Activated CD4-positive, alpha-beta T cell treated with anti-CD3 and anti-CD28 coated beads, Interleukin-2, amount 10 ng/mL, durations not matched to agents 24 days and 14 days (primary cell): ENCODE results near the gene LEMD2. TPM values are rescaled to one million over a fixed set of nuclear protein-coding genes. Genes with fewer than 3 reads are reported as not detected.

Source experiments
- DNase-seq: peaks from one replicate; pipeline ENCODE4 v3.0.0; 2022
- H3K27ac Mint-ChIP-seq: one replicate; pipeline ENCODE4 v1.8.0; 2022; ENCODE audit warnings: mild to moderate bottlenecking, mixed read lengths
- H3K27me3 Mint-ChIP-seq: one replicate; pipeline ENCODE4 v1.8.0; 2022; ENCODE audit warnings: mixed read lengths
- H3K36me3 Mint-ChIP-seq: one replicate; pipeline ENCODE4 v1.8.0; 2022; ENCODE audit warnings: low read depth, mild to moderate bottlenecking, mixed read lengths
- H3K4me1 Mint-ChIP-seq: one replicate; pipeline ENCODE4 v1.8.0; 2021; ENCODE audit warnings: mixed read lengths
- H3K4me3 Mint-ChIP-seq: one replicate; pipeline ENCODE4 v1.8.0; 2022; ENCODE audit warnings: mild to moderate bottlenecking, moderate library complexity, mixed read lengths
- H3K9me3 Mint-ChIP-seq: one replicate; pipeline ENCODE4 v1.8.0; 2021; ENCODE audit warnings: mixed read lengths
- intact Hi-C: fragments of 100-400 bp; cut with micrococcal nuclease; formaldehyde crosslinking; loops from one replicate; pipeline ENCODE4 v1.15.1; 2023
- total RNA-seq: library from RNA; stranded (reverse); gene quantifications from 2 replicates; pipeline ENCODE4 v1.2.3, GENCODE V29; 2022

Gene LEMD2
- total RNA-seq, 1 donor from 2014 or later, result 66.4 TPM

- Mint-ChIP-seq H3K36me3 (peaks cover 66% of the 10 kb centered on the region), H3K9me3 (no peaks in the 10 kb centered on the region), H3K27me3 (no peaks in the 10 kb centered on the region), H3K4me3 (no peak overlapping the region), H3K4me1 (peaks cover 4% of the 10 kb centered on the region), H3K27ac (no peak overlapping the region)
- intact Hi-C loops, result loop anchor here (10.0 kb wide), 1 partner anchor 455 kb away; the partner anchor contains the start of gene HMGA1
- no peak for DNase-seq
Measured at GRCh38 chr6:33779895-33780294, 9.0 kb downstream of the LEMD2 start.

GRCh38 chr6:33779290-33779689 lies 9.6 kb downstream of the LEMD2 start:
- Mint-ChIP-seq H3K4me3 (no peak overlapping the region), H3K36me3 (peaks cover 66% of the 10 kb centered on the region), H3K27me3 (no peaks in the 10 kb centered on the region), H3K4me1 (no peaks in the 10 kb centered on the region), H3K9me3 (no peaks in the 10 kb centered on the region), H3K27ac (no peak overlapping the region)
- intact Hi-C loops, result no loop called here
- DNase-seq, result no peak

GRCh38 chr6:33778444-33779121 lies 10.3 kb downstream of the LEMD2 start:
- H3K36me3 Mint-ChIP-seq, result peaks cover 59% of the 10 kb centered on the region
- no peak overlapping the region for H3K27ac Mint-ChIP-seq
- no peaks in the 10 kb centered on the region for H3K4me1 Mint-ChIP-seq
- no peak overlapping the region for H3K4me3 Mint-ChIP-seq
- H3K27me3 Mint-ChIP-seq, result no peaks in the 10 kb centered on the region
- no peak for DNase-seq
- intact Hi-C loops, result no loop called here
- no peaks in the 10 kb centered on the region for H3K9me3 Mint-ChIP-seq

- Mint-ChIP-seq H3K9me3 (no peaks in the 10 kb centered on the region), H3K36me3 (peaks cover 59% of the 10 kb centered on the region), H3K27me3 (no peaks in the 10 kb centered on the region), H3K4me1 (peaks cover 3% of the 10 kb centered on the region), H3K4me3 (no peak overlapping the region), H3K27ac (no peak overlapping the region)
- intact Hi-C loops, result no loop called here
- DNase-seq, result no peak
Measured at GRCh38 chr6:33777398-33778388, 11.2 kb downstream of the LEMD2 start.

GRCh38 chr6:33776764-33777163 lies 12.2 kb downstream of the LEMD2 start:
- no peak overlapping the region for H3K27ac Mint-ChIP-seq
- DNase-seq, result no peak
- H3K36me3 Mint-ChIP-seq, result peaks cover 58% of the 10 kb centered on the region
- intact Hi-C loops, result no loop called here
- no peaks in the 10 kb centered on the region for H3K27me3 Mint-ChIP-seq
- peaks cover 9% of the 10 kb centered on the region for H3K4me1 Mint-ChIP-seq
- H3K9me3 Mint-ChIP-seq, result no peaks in the 10 kb centered on the region
- H3K4me3 Mint-ChIP-seq, result no peak overlapping the region

GRCh38 chr6:33776186-33776585 lies 12.7 kb downstream of the LEMD2 start:
- Mint-ChIP-seq H3K4me3 (no peak overlapping the region), H3K27me3 (no peaks in the 10 kb centered on the region), H3K36me3 (peaks cover 57% of the 10 kb centered on the region), H3K27ac (no peak overlapping the region), H3K4me1 (peaks cover 11% of the 10 kb centered on the region), H3K9me3 (no peaks in the 10 kb centered on the region)
- DNase-seq, result no peak
- intact Hi-C loops, result no loop called here

GRCh38 chr6:33774774-33775173 lies 14.2 kb downstream of the LEMD2 start:
- no peaks in the 10 kb centered on the region for H3K27me3 Mint-ChIP-seq
- H3K4me3 Mint-ChIP-seq, result no peak overlapping the region
- no peak overlapping the region for H3K27ac Mint-ChIP-seq
- no peak for DNase-seq
- H3K4me1 Mint-ChIP-seq, result peaks cover 12% of the 10 kb centered on the region
- intact Hi-C loops, result no loop called here
- no peaks in the 10 kb centered on the region for H3K9me3 Mint-ChIP-seq
- peaks cover 47% of the 10 kb centered on the region for H3K36me3 Mint-ChIP-seq

GRCh38 chr6:33772902-33773472 lies 15.9 kb downstream of the LEMD2 start:
- Mint-ChIP-seq H3K36me3 (peaks cover 36% of the 10 kb centered on the region), H3K4me3 (no peak overlapping the region), H3K27me3 (peaks cover 2% of the 10 kb centered on the region), H3K4me1 (peaks cover 17% of the 10 kb centered on the region), H3K27ac (no peak overlapping the region), H3K9me3 (no peaks in the 10 kb centered on the region)
- DNase-seq, result no peak
- intact Hi-C loops, result no loop called here

GRCh38 chr6:33772082-33772830 lies 16.7 kb downstream of the LEMD2 start:
- Mint-ChIP-seq H3K4me1 (peaks cover 17% of the 10 kb centered on the region), H3K9me3 (no peaks in the 10 kb centered on the region), H3K27ac (no peak overlapping the region), H3K27me3 (peaks cover 4% of the 10 kb centered on the region), H3K4me3 (no peak overlapping the region), H3K36me3 (peaks cover 30% of the 10 kb centered on the region)
- DNase-seq, result no peak
- intact Hi-C loops, result no loop called here

- Mint-ChIP-seq H3K36me3 (peaks cover 27% of the 10 kb centered on the region), H3K27ac (no peak overlapping the region), H3K27me3 (peaks cover 5% of the 10 kb centered on the region), H3K9me3 (no peaks in the 10 kb centered on the region), H3K4me1 (peaks cover 17% of the 10 kb centered on the region), H3K4me3 (no peak overlapping the region)
- DNase-seq, result peak; percentile 89
- intact Hi-C loops, result loop anchor here (1.0 kb wide), 1 partner anchor 256 kb away; no protein-coding TSS in a partner anchor
Measured at GRCh38 chr6:33771146-33772081, 17.5 kb downstream of the LEMD2 start.

- Mint-ChIP-seq H3K27ac (no peak overlapping the region), H3K27me3 (peaks cover 5% of the 10 kb centered on the region), H3K36me3 (peaks cover 21% of the 10 kb centered on the region), H3K4me1 (peaks cover 17% of the 10 kb centered on the region), H3K4me3 (no peak overlapping the region), H3K9me3 (no peaks in the 10 kb centered on the region)
- intact Hi-C loops, result loop anchor here (1.0 kb wide), 1 partner anchor 257 kb away; no protein-coding TSS in a partner anchor
- no peak for DNase-seq
Measured at GRCh38 chr6:33770833-33771145, 18.1 kb downstream of the LEMD2 start.

- Mint-ChIP-seq H3K27me3 (peaks cover 5% of the 10 kb centered on the region), H3K36me3 (peaks cover 18% of the 10 kb centered on the region), H3K4me1 (peaks cover 17% of the 10 kb centered on the region), H3K9me3 (no peaks in the 10 kb centered on the region), H3K4me3 (no peak overlapping the region), H3K27ac (no peak overlapping the region)
- no peak for DNase-seq
- intact Hi-C loops, result no loop called here
Measured at GRCh38 chr6:33770124-33770832, 18.7 kb downstream of the LEMD2 start.
